ENCODE measurements around the gene LRTM2. TPM values are rescaled to one million over a fixed set of nuclear protein-coding genes. Genes with fewer than 3 reads are reported as not detected.

Gene LRTM2
- polyA plus RNA-seq, result 2.4 and 4.1 TPM in 2 replicates
- polyA minus RNA-seq, result 0.93 TPM in 1 of 2 replicates, not detected in the other

DNA sequence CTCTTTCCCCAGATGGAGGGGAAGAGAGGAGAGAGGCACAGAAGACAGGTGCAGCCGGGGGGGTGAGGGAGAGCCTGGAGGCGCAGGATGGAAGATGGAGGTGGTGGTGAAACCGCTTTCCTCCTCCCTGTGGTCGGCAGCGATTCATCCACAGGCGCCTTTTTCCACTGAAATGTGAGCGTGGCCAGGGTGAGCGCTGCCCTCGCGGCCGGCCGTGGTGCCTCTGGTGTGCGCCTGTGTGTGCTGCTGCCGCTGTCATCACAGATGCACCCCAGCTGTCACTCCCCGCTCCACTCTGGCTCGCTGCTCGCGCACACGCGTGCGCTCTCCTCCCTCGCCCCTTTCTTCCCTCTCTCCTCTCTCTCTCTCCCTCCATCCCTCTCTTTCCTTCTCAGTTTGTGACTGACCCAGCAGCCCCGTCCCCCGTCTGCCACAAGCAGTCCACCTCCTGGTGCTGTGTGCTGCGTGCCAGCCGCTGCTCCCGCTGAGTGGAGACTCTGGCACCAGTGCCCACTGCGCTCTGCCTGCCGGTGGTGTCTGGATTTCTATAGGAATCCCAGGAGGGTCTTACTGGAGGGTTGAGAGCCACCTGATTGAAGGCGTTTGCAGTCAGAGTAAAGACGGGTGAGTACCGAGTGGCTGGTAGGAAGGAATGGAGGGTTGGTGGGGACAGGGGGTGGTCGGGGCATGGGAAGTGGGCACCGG is at the start of gene LRTM2:
LRTM2 (plus strand) TSS at position 375 of the 705 bp plus-strand sequence. CDS start 7,584 bp downstream, outside the sequence.
- no peaks in the 10 kb centered on the region for H3K9me3 ChIP-seq (ENCODE audit: low read length)
- H3K79me2 ChIP-seq (replicated peaks; ENCODE audit: insufficient read depth, low read length), result no peaks in the 10 kb centered on the region
- H3F3A ChIP-seq (ENCODE audit: insufficient read depth, low read length, poor library complexity, severe bottlenecking), result no peaks in the 10 kb centered on the region
- H3K36me3 ChIP-seq (ENCODE audit: insufficient read depth, low read length), result no peaks in the 10 kb centered on the region
- peak within 1 kb of the TSS; percentile 49 for H3K4me3 ChIP-seq (ENCODE audit: low read length)
- TF ChIP-seq, protein P1, sequence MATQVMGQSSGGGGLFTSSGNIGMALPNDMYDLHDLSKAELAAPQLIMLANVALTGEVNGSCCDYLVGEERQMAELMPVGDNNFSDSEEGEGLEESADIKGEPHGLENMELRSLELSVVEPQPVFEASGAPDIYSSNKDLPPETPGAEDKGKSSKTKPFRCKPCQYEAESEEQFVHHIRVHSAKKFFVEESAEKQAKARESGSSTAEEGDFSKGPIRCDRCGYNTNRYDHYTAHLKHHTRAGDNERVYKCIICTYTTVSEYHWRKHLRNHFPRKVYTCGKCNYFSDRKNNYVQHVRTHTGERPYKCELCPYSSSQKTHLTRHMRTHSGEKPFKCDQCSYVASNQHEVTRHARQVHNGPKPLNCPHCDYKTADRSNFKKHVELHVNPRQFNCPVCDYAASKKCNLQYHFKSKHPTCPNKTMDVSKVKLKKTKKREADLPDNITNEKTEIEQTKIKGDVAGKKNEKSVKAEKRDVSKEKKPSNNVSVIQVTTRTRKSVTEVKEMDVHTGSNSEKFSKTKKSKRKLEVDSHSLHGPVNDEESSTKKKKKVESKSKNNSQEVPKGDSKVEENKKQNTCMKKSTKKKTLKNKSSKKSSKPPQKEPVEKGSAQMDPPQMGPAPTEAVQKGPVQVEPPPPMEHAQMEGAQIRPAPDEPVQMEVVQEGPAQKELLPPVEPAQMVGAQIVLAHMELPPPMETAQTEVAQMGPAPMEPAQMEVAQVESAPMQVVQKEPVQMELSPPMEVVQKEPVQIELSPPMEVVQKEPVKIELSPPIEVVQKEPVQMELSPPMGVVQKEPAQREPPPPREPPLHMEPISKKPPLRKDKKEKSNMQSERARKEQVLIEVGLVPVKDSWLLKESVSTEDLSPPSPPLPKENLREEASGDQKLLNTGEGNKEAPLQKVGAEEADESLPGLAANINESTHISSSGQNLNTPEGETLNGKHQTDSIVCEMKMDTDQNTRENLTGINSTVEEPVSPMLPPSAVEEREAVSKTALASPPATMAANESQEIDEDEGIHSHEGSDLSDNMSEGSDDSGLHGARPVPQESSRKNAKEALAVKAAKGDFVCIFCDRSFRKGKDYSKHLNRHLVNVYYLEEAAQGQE (IDR thresholded peaks at IDR 0.05; ENCODE audit: borderline replicate concordance), result no peak
- TF ChIP-seq, protein P2, sequence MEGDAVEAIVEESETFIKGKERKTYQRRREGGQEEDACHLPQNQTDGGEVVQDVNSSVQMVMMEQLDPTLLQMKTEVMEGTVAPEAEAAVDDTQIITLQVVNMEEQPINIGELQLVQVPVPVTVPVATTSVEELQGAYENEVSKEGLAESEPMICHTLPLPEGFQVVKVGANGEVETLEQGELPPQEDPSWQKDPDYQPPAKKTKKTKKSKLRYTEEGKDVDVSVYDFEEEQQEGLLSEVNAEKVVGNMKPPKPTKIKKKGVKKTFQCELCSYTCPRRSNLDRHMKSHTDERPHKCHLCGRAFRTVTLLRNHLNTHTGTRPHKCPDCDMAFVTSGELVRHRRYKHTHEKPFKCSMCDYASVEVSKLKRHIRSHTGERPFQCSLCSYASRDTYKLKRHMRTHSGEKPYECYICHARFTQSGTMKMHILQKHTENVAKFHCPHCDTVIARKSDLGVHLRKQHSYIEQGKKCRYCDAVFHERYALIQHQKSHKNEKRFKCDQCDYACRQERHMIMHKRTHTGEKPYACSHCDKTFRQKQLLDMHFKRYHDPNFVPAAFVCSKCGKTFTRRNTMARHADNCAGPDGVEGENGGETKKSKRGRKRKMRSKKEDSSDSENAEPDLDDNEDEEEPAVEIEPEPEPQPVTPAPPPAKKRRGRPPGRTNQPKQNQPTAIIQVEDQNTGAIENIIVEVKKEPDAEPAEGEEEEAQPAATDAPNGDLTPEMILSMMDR (IDR thresholded peaks at IDR 0.05; ENCODE audit: poor library complexity, severe bottlenecking), result no peak
- TF ChIP-seq SMC3 (conservative IDR thresholded peaks at IDR 0.05; ENCODE audit: poor library complexity), result no peak
- TF ChIP-seq MXI1 (conservative IDR thresholded peaks at IDR 0.05; ENCODE audit: poor library complexity, severe bottlenecking), result no peak
- no peak for TF ChIP-seq POLR2AphosphoS5 (IDR thresholded peaks at IDR 0.05)
- no peak for TF ChIP-seq EZH2 (IDR thresholded peaks at IDR 0.05; ENCODE audit: borderline replicate concordance, insufficient read depth, low read length, poor library complexity, severe bottlenecking)
- TF ChIP-seq TAF1 (IDR thresholded peaks at IDR 0.05; ENCODE audit: low read depth), result no peak
- no peak for TF ChIP-seq EP300 (conservative IDR thresholded peaks at IDR 0.05; ENCODE audit: poor library complexity, severe bottlenecking)
- no peak for TF ChIP-seq RAD21 (conservative IDR thresholded peaks at IDR 0.05)
- H2AFZ ChIP-seq (ENCODE audit: low read depth, low read length), result peak within 1 kb of the TSS; percentile 27
- H3K9ac ChIP-seq (ENCODE audit: low read length), result peak within 1 kb of the TSS; percentile 41
- peak within 1 kb of the TSS; percentile 39 for H3K4me2 ChIP-seq (ENCODE audit: low read length)
- no peaks in the 10 kb centered on the region for H3K9me2 ChIP-seq (ENCODE audit: insufficient read depth, low read length)
- H3K27ac ChIP-seq (ENCODE audit: low read length), result no peak within 1 kb of the TSS
- H3K27me3 ChIP-seq (ENCODE audit: insufficient read depth, low read depth, low read length), result peaks cover 10% of the 10 kb centered on the region
- no peaks in the 10 kb centered on the region for H4K20me1 ChIP-seq (ENCODE audit: insufficient read depth)

DNA sequence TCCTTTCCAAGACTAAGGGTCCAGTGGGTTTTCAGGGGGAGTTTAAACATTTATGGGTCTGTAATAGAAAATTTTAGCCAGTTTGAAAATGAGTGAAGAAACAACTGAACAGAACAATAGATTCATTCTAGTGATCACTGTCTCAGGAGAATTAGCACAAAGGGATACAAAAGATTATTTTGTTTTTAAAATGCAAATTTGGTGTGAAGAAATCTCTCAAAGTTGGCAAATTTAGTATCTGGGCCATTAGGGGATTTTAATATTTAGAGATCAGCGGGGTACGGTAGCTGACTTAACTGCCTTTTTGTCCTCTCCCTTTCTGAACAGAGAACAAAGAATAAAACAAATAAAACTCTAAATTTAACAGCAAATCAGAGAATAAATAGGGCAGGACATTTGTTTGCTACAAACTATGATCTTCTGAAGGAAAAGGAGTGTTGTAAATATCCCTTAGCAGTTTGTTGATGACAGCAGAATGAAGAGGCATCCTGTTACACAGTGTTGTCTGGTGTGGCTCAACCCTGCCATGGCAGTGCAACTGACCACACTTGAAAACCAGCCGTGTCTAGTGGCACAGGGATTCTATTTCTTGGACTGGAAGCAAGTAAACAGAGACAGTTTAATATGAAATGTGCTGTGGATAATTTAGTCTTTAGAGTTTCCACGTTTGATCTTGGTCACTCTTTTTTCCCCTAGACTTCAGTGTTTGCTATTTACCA is 46.3 kb upstream of the LRTM2 start:
- Histone ChIP-seq H3K36me3 (ENCODE audit: insufficient read depth, low read length) (no peaks in the 10 kb centered on the region), H2AFZ (ENCODE audit: low read depth, low read length) (no peak overlapping the region), H3K27me3 (ENCODE audit: insufficient read depth, low read depth, low read length) (no peaks in the 10 kb centered on the region), H3K4me3 (ENCODE audit: low read length) (no peak overlapping the region), H4K20me1 (ENCODE audit: insufficient read depth) (no peaks in the 10 kb centered on the region), H3K4me2 (ENCODE audit: low read length) (no peak overlapping the region), H3K79me2 (replicated peaks; ENCODE audit: insufficient read depth, low read length) (no peaks in the 10 kb centered on the region), H3F3A (ENCODE audit: insufficient read depth, low read length, poor library complexity, severe bottlenecking) (no peaks in the 10 kb centered on the region), H3K27ac (ENCODE audit: low read length) (no peak overlapping the region), H3K9me3 (ENCODE audit: low read length) (no peaks in the 10 kb centered on the region), H3K9me2 (ENCODE audit: insufficient read depth, low read length) (no peaks in the 10 kb centered on the region), H3K9ac (ENCODE audit: low read length) (no peak overlapping the region)
- TF ChIP-seq POLR2AphosphoS5 (IDR thresholded peaks at IDR 0.05) (no peak), RAD21 (conservative IDR thresholded peaks at IDR 0.05) (no peak), TAF1 (IDR thresholded peaks at IDR 0.05; ENCODE audit: low read depth) (no peak), EP300 (conservative IDR thresholded peaks at IDR 0.05; ENCODE audit: poor library complexity, severe bottlenecking) (no peak), SMC3 (conservative IDR thresholded peaks at IDR 0.05; ENCODE audit: poor library complexity) (no peak), MXI1 (conservative IDR thresholded peaks at IDR 0.05; ENCODE audit: poor library complexity, severe bottlenecking) (no peak), EZH2 (IDR thresholded peaks at IDR 0.05; ENCODE audit: borderline replicate concordance, insufficient read depth, low read length, poor library complexity, severe bottlenecking) (no peak)
- TF ChIP-seq, protein P1 (IDR thresholded peaks at IDR 0.05; ENCODE audit: borderline replicate concordance), result no peak
- TF ChIP-seq, protein P2 (IDR thresholded peaks at IDR 0.05; ENCODE audit: poor library complexity, severe bottlenecking), result no peak
